NOMO-1 (cell line): Measurements from ENCODE around the gene MAP1A.

ENCODE experiments used
- DNase-seq, 2 experiments: peaks; one replicate each; lab custom pipeline; 2025; ENCODE audit not compliant: unreplicated experiment in 2 of 2; lab: John Stamatoyannopoulos, UW

The MAP1A gene

GRCh38 chr15:43517354-43518196, at the start of gene MAP1A:
Gene MAP1A (plus strand): TSS chr15:43517608. CDS start chr15:43521474, 3,866 bp downstream.
- DNase-seq, result no peak

- peak in 1 of 2 experiments; percentile 16 for DNase-seq
Measured at GRCh38 chr15:43469867-43470266, 47.5 kb upstream of the MAP1A start.

GRCh38 chr15:43471975-43472374, 45.4 kb upstream of the MAP1A start:
- DNase-seq, result no peak

GRCh38 chr15:43473885-43474284, 43.5 kb upstream of the MAP1A start:
- DNase-seq, result no peak

GRCh38 chr15:43483297-43484128, 33.9 kb upstream of the MAP1A start:
- no peak for DNase-seq

GRCh38 chr15:43484455-43484854, 33.0 kb upstream of the MAP1A start:
- no peak for DNase-seq

- no peak for DNase-seq
Measured at GRCh38 chr15:43487271-43487895, 30.0 kb upstream of the MAP1A start.

- DNase-seq, result no peak
Measured at GRCh38 chr15:43488790-43489189, 28.6 kb upstream of the MAP1A start.

- no peak for DNase-seq
Measured at GRCh38 chr15:43489191-43489590, 28.2 kb upstream of the MAP1A start.

GRCh38 chr15:43492266-43492665, 25.1 kb upstream of the MAP1A start:
- no peak for DNase-seq

GRCh38 chr15:43492673-43493601, 24.5 kb upstream of the MAP1A start, which contains the start of gene TP53BP1:
Gene TP53BP1 (minus strand): TSS chr15:43493156. CDS start chr15:43493043, 113 bp downstream.
- peak; percentile 93 to 95 for DNase-seq

GRCh38 chr15:43493703-43494472, 23.5 kb upstream of the MAP1A start:
- DNase-seq, result no peak

GRCh38 chr15:43498990-43499389, 18.4 kb upstream of the MAP1A start:
- no peak for DNase-seq

GRCh38 chr15:43499635-43500034, 17.8 kb upstream of the MAP1A start:
- no peak for DNase-seq

GRCh38 chr15:43505738-43506137, 11.7 kb upstream of the MAP1A start:
- DNase-seq, result no peak

- no peak for DNase-seq
Measured at GRCh38 chr15:43508421-43508820, 9.0 kb upstream of the MAP1A start.

- no peak for DNase-seq
Measured at GRCh38 chr15:43508991-43509659, 8.3 kb upstream of the MAP1A start.

GRCh38 chr15:43509660-43510199, 7.7 kb upstream of the MAP1A start:
- no peak for DNase-seq
